SK-N-SH treated with all-trans-retinoic acid at 6 μM for 48 hours (cell line): ENCODE measurements around the gene SH3TC1.

Source experiments
- ZNF8 ChIP-seq: fragments of 450-650 bp; formaldehyde crosslinking; IDR thresholded peaks from 2 replicates; pipeline ENCODE4 v1.5.0; 2020; ENCODE audit warnings: mild to moderate bottlenecking, moderate library complexity
- TF ChIP-seq, protein P1 (sequence below): fragments of 250-450 bp; sonication (Bioruptor Pico); IDR thresholded peaks from 2 replicates; pipeline ENCODE4 v1.5.1; 2020; ENCODE audit warnings: low read depth, mild to moderate bottlenecking, moderate library complexity
- TF ChIP-seq, protein P2 (sequence below): fragments of 250-450 bp; sonication (Bioruptor Pico); IDR thresholded peaks from 2 replicates; pipeline ENCODE4 v1.8.0; 2020; ENCODE audit warnings: mild to moderate bottlenecking, moderate library complexity, borderline replicate concordance

DNA sequence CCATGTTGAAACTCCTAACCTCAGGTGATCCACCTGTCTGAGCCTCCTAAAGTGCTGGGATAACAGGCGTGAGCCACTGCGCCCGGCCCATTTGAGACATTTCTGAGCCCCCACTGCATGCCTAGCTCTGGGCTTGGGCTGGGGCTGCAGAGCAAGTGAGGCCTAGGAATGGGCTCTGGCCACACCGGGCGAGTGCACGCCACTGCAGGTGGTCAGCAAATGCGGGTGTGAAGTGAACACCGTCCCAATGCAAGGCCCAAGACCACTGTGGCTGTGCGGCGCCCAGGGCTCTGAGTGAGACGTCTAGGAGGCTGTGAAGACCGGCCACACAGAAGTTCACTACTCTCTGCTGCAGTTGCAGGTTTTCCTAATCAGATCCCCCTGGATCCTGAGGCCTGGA is 9.5 kb downstream of the SH3TC1 start:
- TF ChIP-seq, protein P1, sequence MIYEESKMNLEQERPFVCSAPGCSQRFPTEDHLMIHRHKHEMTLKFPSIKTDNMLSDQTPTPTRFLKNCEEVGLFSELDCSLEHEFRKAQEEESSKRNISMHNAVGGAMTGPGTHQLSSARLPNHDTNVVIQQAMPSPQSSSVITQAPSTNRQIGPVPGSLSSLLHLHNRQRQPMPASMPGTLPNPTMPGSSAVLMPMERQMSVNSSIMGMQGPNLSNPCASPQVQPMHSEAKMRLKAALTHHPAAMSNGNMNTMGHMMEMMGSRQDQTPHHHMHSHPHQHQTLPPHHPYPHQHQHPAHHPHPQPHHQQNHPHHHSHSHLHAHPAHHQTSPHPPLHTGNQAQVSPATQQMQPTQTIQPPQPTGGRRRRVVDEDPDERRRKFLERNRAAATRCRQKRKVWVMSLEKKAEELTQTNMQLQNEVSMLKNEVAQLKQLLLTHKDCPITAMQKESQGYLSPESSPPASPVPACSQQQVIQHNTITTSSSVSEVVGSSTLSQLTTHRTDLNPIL = no peak
- no peak for TF ChIP-seq ZNF8 (CRISPR knock-in tag)
- TF ChIP-seq, protein P2, sequence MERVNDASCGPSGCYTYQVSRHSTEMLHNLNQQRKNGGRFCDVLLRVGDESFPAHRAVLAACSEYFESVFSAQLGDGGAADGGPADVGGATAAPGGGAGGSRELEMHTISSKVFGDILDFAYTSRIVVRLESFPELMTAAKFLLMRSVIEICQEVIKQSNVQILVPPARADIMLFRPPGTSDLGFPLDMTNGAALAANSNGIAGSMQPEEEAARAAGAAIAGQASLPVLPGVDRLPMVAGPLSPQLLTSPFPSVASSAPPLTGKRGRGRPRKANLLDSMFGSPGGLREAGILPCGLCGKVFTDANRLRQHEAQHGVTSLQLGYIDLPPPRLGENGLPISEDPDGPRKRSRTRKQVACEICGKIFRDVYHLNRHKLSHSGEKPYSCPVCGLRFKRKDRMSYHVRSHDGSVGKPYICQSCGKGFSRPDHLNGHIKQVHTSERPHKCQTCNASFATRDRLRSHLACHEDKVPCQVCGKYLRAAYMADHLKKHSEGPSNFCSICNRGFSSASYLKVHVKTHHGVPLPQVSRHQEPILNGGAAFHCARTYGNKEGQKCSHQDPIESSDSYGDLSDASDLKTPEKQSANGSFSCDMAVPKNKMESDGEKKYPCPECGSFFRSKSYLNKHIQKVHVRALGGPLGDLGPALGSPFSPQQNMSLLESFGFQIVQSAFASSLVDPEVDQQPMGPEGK = no peak
